MG63 (cell line): ENCODE measurements around the gene CUEDC2. TPM values are rescaled to one million over a fixed set of nuclear protein-coding genes. Genes with fewer than 3 reads are reported as not detected.

Source experiments
- DNase-seq: peaks from one replicate; pipeline ENCODE4 v3.0.0-alpha.2; 2020
- H3K27me3 ChIP-seq: fragments of 250-450 bp; sonication (Bioruptor Pico); 2 replicates; pipeline ENCODE4 v1.5.1; 2020; ENCODE audit warnings: mild to moderate bottlenecking, moderate library complexity
- H3K36me3 ChIP-seq: fragments of 250-450 bp; sonication (Bioruptor Pico); 2 replicates; pipeline ENCODE4 v1.5.1; 2020; ENCODE audit warnings: mild to moderate bottlenecking, moderate library complexity
- H3K4me3 ChIP-seq: fragments of 250-450 bp; sonication (Bioruptor Pico); 2 replicates; pipeline ENCODE4 v1.5.1; 2020; ENCODE audit warnings: mild to moderate bottlenecking, moderate library complexity
- H3K9me3 ChIP-seq: fragments of 250-450 bp; sonication (Bioruptor Pico); 2 replicates; pipeline ENCODE4 v1.5.1; 2020; ENCODE audit warnings: mild to moderate bottlenecking, moderate library complexity
- total RNA-seq: library from RNA; depleted of rRNA; stranded (reverse); fragments of >200 nt; shearing (Covaris generic); gene quantifications from 2 replicates; pipeline ENCODE4 v1.2.3, GENCODE V29; 2014; ENCODE audit warnings: low replicate concordance

The CUEDC2 gene
- total RNA-seq, 1 experiment from 2014 or later = 151 TPM

GRCh38 chr10:102435529-102436233 lies 3.3 kb upstream of the CUEDC2 start:
- Histone ChIP-seq H3K36me3 (peaks cover 4% of the 10 kb centered on the region; the same call in 1 of the 2 replicates), H3K27me3 (no peaks in the 10 kb centered on the region), H3K4me3 (peak overlapping the region; percentile 30), H3K9me3 (no peaks in the 10 kb centered on the region)
- DNase-seq = no peak

DNA sequence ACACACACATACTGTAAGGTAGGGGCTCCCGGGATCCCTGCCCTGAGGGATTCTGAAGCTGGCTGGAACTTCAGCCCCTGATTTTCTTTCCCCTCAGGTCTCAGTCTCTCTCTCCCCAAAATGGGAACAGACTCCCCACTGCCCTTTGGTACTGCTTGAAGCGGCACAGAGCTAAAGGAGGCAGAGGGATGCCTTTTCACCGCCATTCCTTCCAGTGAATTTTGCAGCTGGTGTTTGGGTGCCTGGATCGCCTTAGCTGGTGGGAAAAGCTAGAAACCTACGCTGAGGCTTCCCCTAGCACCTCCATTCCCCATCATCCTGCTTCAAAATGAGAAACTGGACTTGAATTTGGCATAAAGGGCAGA lies 2.7 kb upstream of the CUEDC2 start:
- Histone ChIP-seq H3K4me3 (no peak overlapping the region), H3K27me3 (no peaks in the 10 kb centered on the region), H3K36me3 (peaks cover 8% of the 10 kb centered on the region; the same call in 1 of the 2 replicates), H3K9me3 (no peaks in the 10 kb centered on the region)
- DNase-seq = no peak

DNA sequence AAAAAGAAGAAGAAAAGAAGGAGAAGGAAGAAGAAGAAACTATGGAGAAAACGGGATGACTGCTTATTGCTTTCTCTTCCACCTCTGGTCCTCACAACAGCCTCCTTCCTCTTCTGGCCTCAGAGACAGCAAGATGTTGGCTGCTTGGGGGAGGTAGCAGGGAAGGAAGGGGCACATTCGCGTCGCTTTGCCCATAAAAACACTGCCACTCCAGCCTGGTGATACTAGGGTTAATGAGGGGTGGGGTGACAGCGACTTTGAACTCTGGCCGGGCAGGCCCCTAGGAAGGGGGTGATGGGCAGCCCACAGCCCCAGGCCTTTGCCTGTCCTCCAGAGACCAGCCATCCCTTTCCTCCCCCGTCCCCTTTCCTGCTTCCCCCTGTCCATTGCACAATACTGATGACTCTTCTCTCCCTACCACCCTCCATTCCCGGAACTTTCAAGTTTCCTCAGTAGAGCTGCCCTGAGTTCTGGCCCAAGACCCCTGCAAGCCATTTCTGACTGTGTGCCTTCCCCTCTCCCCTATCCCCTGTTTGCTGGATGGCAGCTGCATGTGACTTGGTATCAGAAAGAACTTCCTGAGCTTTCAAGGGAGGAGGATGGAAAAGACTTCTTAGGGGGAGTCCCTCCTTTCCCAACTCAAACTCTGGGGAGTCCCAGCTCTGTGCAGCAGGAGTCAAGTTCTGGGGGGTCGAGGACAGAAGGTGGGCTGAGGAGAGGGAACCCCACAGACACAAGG lies 2.2 kb upstream of the CUEDC2 start:
- peaks cover 8% of the 10 kb centered on the region; the same call in 1 of the 2 replicates for H3K36me3 ChIP-seq
- DNase-seq = no peak
- H3K9me3 ChIP-seq = no peaks in the 10 kb centered on the region
- no peaks in the 10 kb centered on the region for H3K27me3 ChIP-seq
- no peak overlapping the region for H3K4me3 ChIP-seq

- H3K4me3 ChIP-seq = no peak overlapping the region
These were observed 1.3 kb upstream of the CUEDC2 start for GRCh38 chr10:102433619-102434046.

DNA sequence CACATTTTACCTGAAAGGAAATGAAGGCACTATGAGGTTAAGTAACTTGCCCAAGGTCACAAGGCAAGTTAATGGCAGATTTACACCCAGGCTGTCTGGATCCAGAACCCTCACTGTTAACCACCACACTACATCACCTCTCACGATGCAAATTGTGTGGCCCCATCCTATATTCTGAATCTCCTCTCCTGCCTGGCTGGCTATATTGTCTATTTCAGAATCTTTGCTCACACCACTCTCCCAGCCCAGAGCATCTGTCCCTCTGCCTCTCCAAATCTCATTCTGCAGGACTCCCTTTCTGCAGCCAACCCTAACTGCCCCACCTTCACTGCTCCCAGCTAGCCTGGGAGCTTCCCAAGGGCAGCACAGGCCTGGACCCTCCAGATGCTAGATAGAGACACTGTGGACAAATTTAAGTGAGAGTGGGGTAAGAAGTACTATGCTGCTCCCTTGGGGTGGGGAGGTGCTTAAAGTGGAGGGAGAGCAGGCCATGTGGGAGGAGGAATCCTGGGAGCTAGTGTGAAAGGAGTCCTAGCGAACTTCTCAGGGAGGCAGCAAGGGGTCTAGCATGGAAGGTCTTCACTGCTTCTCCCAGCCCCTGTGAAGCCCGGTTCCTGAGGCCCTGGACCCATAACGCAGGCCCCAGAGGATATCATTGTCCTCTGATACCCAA lies 786 bp downstream of the CUEDC2 start:
- Histone ChIP-seq H3K4me3 (peak overlapping the region; percentile 77), H3K36me3 (peaks cover 8% of the 10 kb centered on the region; the same call in 1 of the 2 replicates), H3K27me3 (no peaks in the 10 kb centered on the region), H3K9me3 (no peaks in the 10 kb centered on the region)
- no peak for DNase-seq

More at GRCh38 chr10:102433619-102434046, 1.3 kb upstream of the CUEDC2 start:
- DNase-seq = no peak
- no peaks in the 10 kb centered on the region for H3K27me3 ChIP-seq
- H3K36me3 ChIP-seq = peaks cover 8% of the 10 kb centered on the region; the same call in 1 of the 2 replicates
- no peaks in the 10 kb centered on the region for H3K9me3 ChIP-seq

DNA sequence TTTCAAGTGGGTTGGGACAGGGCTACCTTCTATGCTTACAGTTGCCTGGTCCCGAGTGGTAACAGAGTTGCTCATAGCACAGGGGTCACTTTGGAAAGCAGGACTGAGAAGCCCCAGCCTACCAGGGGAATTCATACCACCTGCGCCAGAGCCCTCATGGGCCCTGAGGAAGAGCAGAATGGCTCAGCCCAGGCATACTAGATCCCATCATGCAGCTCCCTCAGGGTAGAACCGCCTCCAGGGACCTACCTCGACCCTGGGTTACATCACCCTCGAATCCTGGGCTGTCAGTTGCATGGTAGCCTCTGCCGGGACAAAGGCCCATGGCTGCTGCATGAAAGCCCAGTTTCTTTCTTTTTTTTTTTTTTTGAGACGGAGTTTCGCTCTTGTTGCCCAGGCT lies 2.9 kb downstream of the CUEDC2 start:
- Histone ChIP-seq H3K9me3 (no peaks in the 10 kb centered on the region), H3K36me3 (peaks cover 8% of the 10 kb centered on the region; the same call in 1 of the 2 replicates), H3K27me3 (no peaks in the 10 kb centered on the region), H3K4me3 (no peak overlapping the region)
- no peak for DNase-seq

DNA sequence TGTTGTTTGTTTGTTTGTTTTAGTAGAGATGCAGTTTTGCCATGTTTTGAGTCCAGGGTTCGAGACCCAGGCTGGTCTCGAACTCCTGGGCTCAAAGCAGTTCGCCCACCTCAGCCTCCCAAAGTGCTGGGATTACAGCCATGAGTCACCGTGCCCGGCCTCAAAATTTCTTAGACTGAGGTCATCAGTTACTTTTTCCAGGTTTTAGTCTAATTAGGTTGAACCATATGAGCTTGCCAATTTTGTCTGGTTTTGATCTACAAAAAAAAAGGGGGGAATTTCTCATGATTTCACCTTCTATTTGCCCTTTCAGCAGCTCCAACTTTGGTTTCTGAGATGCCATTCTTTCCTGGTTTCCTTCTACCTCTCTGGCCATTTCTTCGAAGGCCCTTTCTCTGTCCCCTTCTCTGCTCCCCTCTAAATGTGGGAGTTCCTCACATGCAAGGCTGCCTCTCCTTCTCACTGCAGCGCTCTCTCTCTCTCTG lies 5.5 kb downstream of the CUEDC2 start:
- no peak for DNase-seq

GRCh38 chr10:102425444-102425843 lies 6.9 kb downstream of the CUEDC2 start:
- no peak for DNase-seq
- Histone ChIP-seq H3K4me3 (no peak overlapping the region), H3K9me3 (no peaks in the 10 kb centered on the region), H3K27me3 (no peaks in the 10 kb centered on the region), H3K36me3 (peaks cover 7% of the 10 kb centered on the region)

More for the DNA sequence above, 5.5 kb downstream of the CUEDC2 start:
- H3K4me3 ChIP-seq = no peak overlapping the region
- no peaks in the 10 kb centered on the region for H3K9me3 ChIP-seq
- H3K36me3 ChIP-seq = peaks cover 13% of the 10 kb centered on the region
- H3K27me3 ChIP-seq = no peaks in the 10 kb centered on the region

DNA sequence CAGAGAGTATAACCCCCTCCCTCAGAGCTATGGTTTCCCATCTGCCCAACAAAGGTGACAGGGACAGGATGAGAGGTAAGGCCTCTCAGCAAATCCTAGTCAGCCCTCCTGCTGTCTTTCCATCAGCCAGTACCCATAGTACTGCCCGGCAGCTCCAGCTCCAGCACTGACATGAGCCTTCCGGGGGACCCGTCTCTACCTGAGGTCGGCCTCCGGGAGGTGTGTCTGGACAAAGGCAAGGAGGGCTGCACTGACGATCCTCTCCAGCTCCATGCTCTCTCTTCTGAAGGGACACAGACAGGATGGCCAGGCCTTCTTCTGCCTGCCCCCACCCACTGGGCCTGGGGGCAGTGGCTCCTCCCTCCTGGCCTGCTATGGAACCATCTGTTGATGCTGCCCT lies 7.5 kb downstream of the CUEDC2 start:
- Histone ChIP-seq H3K9me3 (no peaks in the 10 kb centered on the region), H3K36me3 (peaks cover 5% of the 10 kb centered on the region), H3K27me3 (no peaks in the 10 kb centered on the region), H3K4me3 (no peak overlapping the region)
- DNase-seq = no peak

DNA sequence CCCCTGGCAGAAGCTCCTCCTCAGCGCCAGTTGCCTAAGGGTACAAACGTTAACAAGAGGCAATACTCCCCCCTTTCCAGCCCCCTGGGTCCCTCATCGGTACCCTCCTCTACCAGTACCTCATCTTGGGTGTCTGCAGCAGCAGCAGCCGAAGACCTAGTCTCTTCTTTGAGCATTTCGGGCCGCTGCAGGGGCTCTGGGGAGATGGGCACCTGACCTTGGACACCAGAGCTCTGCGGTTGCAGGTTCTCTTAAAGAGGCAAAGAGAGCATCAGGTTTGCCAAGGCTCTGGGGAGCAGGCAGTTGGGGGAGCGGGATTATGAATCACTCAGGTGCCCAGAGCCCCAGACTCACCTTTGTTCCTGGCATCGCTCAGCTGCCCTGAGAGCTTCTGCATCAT lies 8.2 kb downstream of the CUEDC2 start:
- DNase-seq = no peak
- peaks cover 2% of the 10 kb centered on the region; the same call in 1 of the 2 replicates for H3K27me3 ChIP-seq
- H3K36me3 ChIP-seq = peaks cover 5% of the 10 kb centered on the region
- H3K9me3 ChIP-seq = no peaks in the 10 kb centered on the region
- no peak overlapping the region for H3K4me3 ChIP-seq

DNA sequence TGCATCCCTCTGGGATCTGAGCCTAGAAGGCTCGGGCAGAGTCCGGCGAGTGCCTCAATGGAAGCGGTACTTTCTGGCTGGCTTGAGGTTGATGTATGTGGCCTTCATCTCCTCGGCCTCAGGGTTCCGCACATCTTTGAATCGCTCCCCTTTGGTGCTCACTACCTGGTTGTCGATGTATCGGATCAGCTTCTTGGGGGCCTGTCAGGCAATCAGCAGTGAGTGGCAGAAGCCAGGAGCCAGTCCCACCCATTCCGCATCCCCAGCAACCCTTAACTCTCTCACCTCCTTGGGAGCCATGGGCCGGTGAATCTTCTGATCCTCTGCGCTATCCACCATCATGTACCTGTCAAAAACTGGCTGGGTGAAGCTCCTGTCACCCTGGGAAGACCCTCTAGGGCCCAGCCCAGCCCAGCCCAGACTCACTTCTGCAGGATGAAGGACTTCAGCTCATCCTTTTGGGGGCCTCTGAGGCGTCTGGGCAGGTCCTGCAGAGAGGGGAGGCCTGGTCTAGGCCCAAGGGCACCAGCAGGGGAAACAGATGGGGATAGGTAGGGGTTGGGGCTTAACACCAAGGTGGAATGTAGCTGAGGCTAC lies 8.9 kb downstream of the CUEDC2 start:
- peaks cover 4% of the 10 kb centered on the region; the same call in 1 of the 2 replicates for H3K27me3 ChIP-seq
- no peak for DNase-seq

DNA sequence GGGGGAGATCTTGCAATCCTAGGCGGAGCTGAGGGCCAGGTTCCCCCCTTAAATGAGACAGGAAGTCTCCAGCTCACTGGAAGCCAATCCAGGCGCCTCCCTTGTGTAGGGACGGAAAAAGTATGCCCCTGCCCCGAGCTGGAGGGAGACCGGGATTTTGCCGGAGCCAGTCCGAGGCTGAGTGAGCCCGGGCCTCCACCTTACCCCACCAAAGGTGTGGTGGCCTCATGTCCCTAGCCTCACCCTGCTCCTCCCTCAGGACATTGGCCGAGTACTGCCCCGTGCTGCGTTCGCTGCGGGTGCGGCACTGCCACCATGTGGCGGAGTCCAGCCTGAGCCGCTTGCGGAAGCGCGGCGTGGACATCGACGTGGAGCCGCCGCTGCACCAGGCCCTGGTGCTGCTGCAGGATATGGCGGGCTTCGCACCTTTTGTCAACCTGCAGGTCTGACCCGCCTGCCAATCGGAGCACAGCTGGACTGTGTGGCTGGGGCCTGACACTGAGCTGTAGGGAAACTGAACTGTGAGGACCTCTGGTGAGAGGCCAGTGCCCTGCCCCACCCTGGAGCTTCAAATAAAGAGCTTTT lies 9.7 kb downstream of the CUEDC2 start:
- DNase-seq = peak; percentile 59
- Histone ChIP-seq H3K36me3 (peaks cover 5% of the 10 kb centered on the region), H3K9me3 (no peaks in the 10 kb centered on the region), H3K27me3 (peaks cover 4% of the 10 kb centered on the region), H3K4me3 (peak overlapping the region; percentile 69)

More for the DNA sequence above, 8.9 kb downstream of the CUEDC2 start:
- no peak overlapping the region for H3K4me3 ChIP-seq
- H3K9me3 ChIP-seq = no peaks in the 10 kb centered on the region
- peaks cover 5% of the 10 kb centered on the region for H3K36me3 ChIP-seq

GRCh38 chr10:102421757-102422512 lies 10.4 kb downstream of the CUEDC2 start:
- H3K4me3 ChIP-seq = peak overlapping the region; percentile 69
- no peaks in the 10 kb centered on the region for H3K9me3 ChIP-seq
- DNase-seq = peak; percentile 30
- peaks cover 4% of the 10 kb centered on the region for H3K27me3 ChIP-seq
- H3K36me3 ChIP-seq = peaks cover 5% of the 10 kb centered on the region

GRCh38 chr10:102421507-102421756 lies 10.9 kb downstream of the CUEDC2 start:
- H3K4me3 ChIP-seq = peak overlapping the region; percentile 69
- H3K27me3 ChIP-seq = peaks cover 4% of the 10 kb centered on the region
- H3K36me3 ChIP-seq = peaks cover 5% of the 10 kb centered on the region
- H3K9me3 ChIP-seq = no peaks in the 10 kb centered on the region
- no peak for DNase-seq

- Histone ChIP-seq H3K36me3 (peaks cover 5% of the 10 kb centered on the region), H3K27me3 (peaks cover 4% of the 10 kb centered on the region), H3K9me3 (no peaks in the 10 kb centered on the region), H3K4me3 (peak within 1 kb of the TSS; percentile 69)
- DNase-seq = peak; percentile 92
These were observed 11.5 kb downstream of the CUEDC2 start, which contains the start of gene FBXL15 for GRCh38 chr10:102420714-102421506. FBXL15 (plus strand) TSS chr10:102420836; CDS start chr10:102421130, 294 bp downstream.
